Upper lobe of left lung (tissue), 4 donors: ENCODE data around the gene SCAND1.

Experiments used
- EP300 ChIP-seq, 4 donors: sonication (generic); formaldehyde crosslinking; IDR thresholded peaks; one replicate each; pipeline ENCODE4 v1.5.1; 2017; ENCODE audit warnings: antibody characterized with exemption in 4 of 4, control low read depth in 2 of 4
- POLR2A ChIP-seq, 4 donors: fragments of 450-650 bp; IDR thresholded peaks; one replicate each; pipeline ENCODE4 v1.5.1; 2016 to 2017; ENCODE audit warnings: antibody characterized with exemption in 4 of 4, mild to moderate bottlenecking in 2 of 4
- TF ChIP-seq, protein P1 (sequence below), 6 experiments: fragments of 450-650 bp in 4 of 6; fragments of 200-600 bp in 2 of 6; sonication (generic) in 2 of 6; IDR thresholded peaks; one replicate each; pipeline ENCODE4 v1.5.1; 2016 to 2019; ENCODE audit warnings: antibody characterized with exemption in 6 of 6

- no peak for TF ChIP-seq POLR2A (IDR thresholded peaks at IDR 0.05)
- TF ChIP-seq, protein P1, sequence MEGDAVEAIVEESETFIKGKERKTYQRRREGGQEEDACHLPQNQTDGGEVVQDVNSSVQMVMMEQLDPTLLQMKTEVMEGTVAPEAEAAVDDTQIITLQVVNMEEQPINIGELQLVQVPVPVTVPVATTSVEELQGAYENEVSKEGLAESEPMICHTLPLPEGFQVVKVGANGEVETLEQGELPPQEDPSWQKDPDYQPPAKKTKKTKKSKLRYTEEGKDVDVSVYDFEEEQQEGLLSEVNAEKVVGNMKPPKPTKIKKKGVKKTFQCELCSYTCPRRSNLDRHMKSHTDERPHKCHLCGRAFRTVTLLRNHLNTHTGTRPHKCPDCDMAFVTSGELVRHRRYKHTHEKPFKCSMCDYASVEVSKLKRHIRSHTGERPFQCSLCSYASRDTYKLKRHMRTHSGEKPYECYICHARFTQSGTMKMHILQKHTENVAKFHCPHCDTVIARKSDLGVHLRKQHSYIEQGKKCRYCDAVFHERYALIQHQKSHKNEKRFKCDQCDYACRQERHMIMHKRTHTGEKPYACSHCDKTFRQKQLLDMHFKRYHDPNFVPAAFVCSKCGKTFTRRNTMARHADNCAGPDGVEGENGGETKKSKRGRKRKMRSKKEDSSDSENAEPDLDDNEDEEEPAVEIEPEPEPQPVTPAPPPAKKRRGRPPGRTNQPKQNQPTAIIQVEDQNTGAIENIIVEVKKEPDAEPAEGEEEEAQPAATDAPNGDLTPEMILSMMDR (IDR thresholded peaks at IDR 0.05) = no peak
- TF ChIP-seq EP300 (IDR thresholded peaks at IDR 0.05) = no peak
Measured at GRCh38 chr20:35967979-35968640, 13.8 kb upstream of the SCAND1 start, which contains the start of gene CNBD2.
